Testis (tissue), 2 donors: ENCODE measurements around the gene SLC7A14.

ENCODE experiments used
- CTCF ChIP-seq, 3 experiments: fragments of 450-650 bp in 2 of 3; fragments of 200-600 bp in 1 of 3; sonication (generic) in 1 of 3; IDR thresholded peaks; one replicate each; pipeline ENCODE4 v1.5.1; 2016 to 2019; ENCODE audit warnings: antibody characterized with exemption in 3 of 3, mild to moderate bottlenecking in 2 of 3, moderate library complexity in 1 of 3
- POLR2A ChIP-seq: fragments of 450-650 bp; IDR thresholded peaks from one replicate; pipeline ENCODE4 v1.6.1; 2017; ENCODE audit warnings: antibody characterized with exemption, mild to moderate bottlenecking, moderate library complexity

GRCh38 chr3:170508839-170509238 lies 77.0 kb downstream of the SLC7A14 start:
- no peak for TF ChIP-seq CTCF (IDR thresholded peaks at IDR 0.05)
- TF ChIP-seq POLR2A = no peak
